GM12864 (cell line): ENCODE data around the gene SBK2.
"Not testable (repeated sequence)": the region's sequence is repeated elsewhere in the genome, so short reads cannot be mapped to it uniquely, and the experiment has no call there.

Experiments used
- DNase-seq: peaks from one replicate; pipeline ENCODE4 v3.0.0-alpha.2; 2011; ENCODE audit warnings: low read depth
- H3K4me3 ChIP-seq: 2 replicates; pipeline ENCODE4 v1.5.1; 2011; ENCODE audit warnings: mild to moderate bottlenecking, low read depth, low read length, control low read depth
- TF ChIP-seq, protein P1 (sequence below): IDR thresholded peaks from 2 replicates; pipeline ENCODE4 v1.5.1; 2011; ENCODE audit warnings: low read depth, mild to moderate bottlenecking, moderate library complexity, low read length, control low read depth, inconsistent platforms; ENCODE audit errors: missing control alignments

Gene SBK2

DNA sequence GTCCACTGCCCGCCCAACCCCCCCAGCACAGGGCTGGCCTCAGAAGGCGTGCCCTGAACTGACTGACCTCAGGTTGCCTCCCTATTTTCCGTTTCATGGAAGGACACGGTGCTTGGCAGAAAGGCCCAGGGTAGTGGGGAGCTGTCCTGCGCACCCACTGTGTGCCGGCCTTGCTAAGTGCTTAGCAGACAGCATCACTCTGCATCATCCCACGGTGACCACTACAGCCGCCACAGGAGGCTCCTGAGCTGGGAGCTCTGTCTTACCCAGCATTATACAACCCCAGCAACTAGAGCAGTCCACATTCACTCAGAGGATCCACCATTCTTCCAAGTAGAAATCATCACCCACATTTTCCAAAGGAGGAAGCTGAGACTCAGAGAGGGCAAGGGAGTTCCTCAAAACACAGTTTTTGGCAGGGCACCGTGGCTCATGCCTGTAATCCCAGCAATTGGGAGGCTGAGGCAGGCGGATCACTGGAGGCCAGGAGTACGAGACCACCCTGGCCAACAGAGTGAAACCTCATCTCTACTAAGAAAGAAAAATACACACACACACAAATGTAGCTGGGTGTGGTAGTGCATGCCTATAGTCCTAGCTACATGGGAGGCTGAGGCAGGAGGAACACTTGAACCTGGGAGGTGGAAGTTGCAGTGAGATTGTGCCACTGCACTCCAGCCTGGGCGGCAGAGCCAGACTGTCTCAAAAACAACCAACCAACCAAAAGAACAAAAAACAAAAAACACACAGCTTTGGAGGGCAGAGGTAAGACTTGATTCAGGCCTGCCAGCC lies 1.6 kb downstream of the SBK2 start:
- H3K4me3 ChIP-seq, result no peak overlapping the region
- no peak for DNase-seq
- TF ChIP-seq, protein P1, sequence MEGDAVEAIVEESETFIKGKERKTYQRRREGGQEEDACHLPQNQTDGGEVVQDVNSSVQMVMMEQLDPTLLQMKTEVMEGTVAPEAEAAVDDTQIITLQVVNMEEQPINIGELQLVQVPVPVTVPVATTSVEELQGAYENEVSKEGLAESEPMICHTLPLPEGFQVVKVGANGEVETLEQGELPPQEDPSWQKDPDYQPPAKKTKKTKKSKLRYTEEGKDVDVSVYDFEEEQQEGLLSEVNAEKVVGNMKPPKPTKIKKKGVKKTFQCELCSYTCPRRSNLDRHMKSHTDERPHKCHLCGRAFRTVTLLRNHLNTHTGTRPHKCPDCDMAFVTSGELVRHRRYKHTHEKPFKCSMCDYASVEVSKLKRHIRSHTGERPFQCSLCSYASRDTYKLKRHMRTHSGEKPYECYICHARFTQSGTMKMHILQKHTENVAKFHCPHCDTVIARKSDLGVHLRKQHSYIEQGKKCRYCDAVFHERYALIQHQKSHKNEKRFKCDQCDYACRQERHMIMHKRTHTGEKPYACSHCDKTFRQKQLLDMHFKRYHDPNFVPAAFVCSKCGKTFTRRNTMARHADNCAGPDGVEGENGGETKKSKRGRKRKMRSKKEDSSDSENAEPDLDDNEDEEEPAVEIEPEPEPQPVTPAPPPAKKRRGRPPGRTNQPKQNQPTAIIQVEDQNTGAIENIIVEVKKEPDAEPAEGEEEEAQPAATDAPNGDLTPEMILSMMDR, result no peak

DNA sequence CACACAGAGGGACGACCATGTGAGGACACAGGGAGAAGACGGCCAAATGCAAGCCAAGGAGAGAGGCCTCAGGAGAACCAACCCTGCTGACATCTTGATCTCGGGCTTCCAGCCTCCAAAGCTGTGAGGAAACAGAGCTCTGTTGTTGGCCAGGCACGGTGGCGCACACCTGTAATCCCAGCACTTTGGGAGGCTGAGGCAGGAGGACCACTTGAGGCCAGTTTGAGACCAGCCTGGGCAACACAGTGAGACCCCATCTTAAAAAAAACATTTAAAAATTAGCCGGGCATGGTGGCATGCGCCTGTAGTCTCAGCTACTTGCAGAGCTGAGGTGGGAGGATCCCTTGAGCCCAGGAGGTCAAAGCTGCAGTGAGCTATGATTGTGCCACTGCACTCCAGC lies 2.7 kb downstream of the SBK2 start:
- DNase-seq, H3K4me3 ChIP-seq: not testable (repeated sequence)

DNA sequence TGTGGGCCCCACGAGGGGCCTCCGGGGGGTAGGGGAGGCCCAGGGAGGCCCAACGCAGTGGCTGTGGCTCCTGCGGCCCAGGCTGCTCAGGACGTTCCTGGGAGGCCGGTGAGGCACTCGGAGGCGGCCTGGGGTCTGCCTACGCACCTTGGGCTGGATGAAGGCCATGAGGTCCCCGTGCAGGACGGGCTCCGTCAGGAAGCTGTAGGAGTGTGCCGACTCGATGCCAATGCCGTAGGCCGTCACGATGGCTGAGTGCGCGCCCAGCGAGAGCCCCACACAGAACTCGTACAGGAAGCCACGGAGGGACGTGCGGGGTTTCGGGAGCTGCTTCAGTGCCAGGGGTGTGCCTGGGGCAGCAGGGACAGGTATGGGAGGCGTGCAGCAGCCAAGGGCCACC lies 5.9 kb downstream of the SBK2 start:
- DNase-seq, result no peak
- H3K4me3 ChIP-seq, result no peak overlapping the region
- TF ChIP-seq, protein P1, result no peak

DNA sequence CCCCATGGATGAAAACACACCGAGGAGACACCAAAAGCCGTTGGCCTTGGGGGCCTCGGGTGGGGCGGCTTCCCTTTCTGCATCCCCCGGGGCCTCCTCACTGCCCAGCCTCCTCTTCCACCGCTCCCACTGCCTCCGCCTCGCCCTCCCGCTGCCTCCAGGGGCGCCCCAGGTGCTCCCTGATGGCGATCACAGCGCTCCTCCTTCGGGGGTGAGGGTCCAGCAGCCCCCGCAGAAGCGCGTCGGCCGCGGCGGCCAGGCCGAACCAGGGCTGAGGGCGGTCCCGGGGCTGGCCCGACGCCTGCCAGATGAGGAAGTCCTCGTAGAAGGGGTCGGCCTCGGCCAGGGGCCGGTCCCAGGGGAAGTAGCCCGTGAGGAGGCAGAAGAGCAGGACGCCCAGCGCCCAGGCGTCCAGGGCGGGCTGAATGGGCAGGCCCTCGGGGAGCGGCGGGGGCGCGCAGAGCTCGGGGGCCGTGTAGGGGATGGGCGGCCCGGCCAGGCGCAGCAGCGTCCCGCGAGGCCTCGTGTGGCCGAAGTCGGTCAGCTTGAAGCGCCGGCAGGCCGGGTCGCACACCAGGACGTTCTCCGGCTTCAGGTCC lies 7.2 kb downstream of the SBK2 start:
- no peak overlapping the region for H3K4me3 ChIP-seq
- TF ChIP-seq, protein P1, result no peak
- DNase-seq, result no peak

DNA sequence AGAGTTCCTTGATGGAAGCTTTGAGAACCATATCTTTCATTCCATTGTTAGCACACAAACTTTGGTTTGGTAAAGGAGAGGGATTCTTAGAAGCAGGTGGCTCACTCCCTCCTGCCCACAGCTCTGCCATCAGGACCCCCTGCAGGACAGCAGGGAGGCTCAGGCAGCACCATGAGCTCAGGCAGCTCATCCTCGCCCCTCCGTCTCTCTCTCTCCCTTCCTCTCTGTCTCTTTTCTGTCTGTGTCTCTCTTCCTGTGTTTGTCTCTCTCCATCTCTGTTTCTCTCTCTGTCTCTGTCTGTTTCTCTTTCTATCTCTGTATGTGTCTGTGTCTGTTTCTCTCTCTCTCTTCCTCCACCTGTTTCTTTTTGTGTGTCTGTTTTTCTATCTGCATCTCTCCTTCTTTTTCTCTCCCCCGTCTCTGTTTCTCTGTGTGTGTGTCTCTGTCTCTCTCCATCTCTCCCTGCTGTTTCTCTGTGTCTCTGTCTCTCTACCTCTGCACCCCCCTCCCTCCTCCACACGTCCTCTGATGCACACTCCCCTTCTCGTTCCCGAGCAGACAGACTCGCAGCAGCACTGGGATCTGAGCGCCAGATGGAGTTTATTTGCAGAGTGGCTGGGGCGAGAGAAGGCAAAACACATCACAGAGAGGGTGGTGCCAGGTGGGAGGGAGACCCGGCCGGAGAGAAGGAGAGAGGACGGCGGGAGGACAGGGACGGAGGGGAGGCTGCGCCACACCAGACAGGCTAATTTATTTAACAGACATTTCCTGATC lies 8.7 kb downstream of the SBK2 start:
- TF ChIP-seq, protein P1, result no peak
- DNase-seq, result no peak
- H3K4me3 ChIP-seq, result no peak overlapping the region

DNA sequence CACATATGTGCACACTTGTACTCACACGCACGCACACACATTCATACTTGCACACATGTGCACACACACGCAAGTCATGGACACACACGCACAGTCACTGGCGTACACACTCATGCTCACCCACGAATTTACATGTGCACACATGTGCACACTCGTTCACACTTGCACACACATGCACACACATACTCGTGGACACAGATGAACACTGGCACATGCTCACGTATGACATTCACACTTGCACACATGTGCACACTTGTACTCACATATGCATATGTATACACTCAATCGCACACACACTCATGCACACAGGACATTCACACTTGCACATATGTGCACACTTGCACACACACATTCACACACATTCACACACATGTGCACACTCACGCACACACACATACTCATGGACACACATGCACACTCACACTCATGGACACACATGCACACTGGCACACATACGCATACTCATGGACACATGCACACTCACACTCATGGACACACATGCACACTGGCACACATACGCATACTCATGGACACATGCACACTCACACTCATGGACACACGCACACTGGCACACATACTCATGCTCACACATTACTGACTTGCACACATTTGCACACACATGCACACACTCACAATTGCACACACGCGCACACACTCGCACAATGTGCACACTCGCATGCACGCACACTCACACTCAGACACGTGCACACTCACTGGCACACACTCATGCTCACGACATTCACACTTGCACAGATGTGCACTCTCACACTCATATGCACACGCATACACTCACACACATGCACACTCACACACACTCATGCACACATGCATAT lies 9.5 kb downstream of the SBK2 start:
- no peak for DNase-seq
- no peak overlapping the region for H3K4me3 ChIP-seq
- TF ChIP-seq, protein P1, result no peak
